ENCODE measurements around the gene APAF1. TPM values are rescaled to one million over a fixed set of nuclear protein-coding genes. Genes with fewer than 3 reads are reported as not detected.

Gene APAF1
- total RNA-seq, 2 donors from 2014 or later: 3.9 to 5.3 TPM

DNA sequence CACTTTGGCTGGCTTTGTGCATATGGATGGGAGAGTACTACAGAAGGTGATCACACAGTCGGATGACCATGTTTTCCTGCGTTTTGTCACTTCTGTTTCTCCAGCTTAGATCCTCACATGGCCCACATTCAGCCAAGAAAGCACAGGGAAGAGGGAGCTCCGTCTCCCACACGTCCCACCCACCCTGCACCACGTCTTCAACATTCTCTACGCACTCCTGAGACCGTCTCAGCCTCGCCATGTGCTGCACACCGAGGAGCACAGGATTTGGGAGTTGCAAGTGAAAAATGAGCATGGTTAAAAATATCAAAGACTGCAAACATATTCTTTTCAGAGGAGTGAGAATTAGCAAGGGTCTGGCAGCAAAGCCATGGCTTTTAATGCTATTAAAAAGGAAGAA, 122.2 kb downstream of the APAF1 start:
- Histone ChIP-seq H3K9me3 (no peaks in the 10 kb centered on the region), H3K27me3 (no peaks in the 10 kb centered on the region), H3K4me3 (no peak overlapping the region), H3K4me1 (no peaks in the 10 kb centered on the region), H3K27ac (no peak overlapping the region), H3K36me3 (no peaks in the 10 kb centered on the region)
- TF ChIP-seq, protein P1, sequence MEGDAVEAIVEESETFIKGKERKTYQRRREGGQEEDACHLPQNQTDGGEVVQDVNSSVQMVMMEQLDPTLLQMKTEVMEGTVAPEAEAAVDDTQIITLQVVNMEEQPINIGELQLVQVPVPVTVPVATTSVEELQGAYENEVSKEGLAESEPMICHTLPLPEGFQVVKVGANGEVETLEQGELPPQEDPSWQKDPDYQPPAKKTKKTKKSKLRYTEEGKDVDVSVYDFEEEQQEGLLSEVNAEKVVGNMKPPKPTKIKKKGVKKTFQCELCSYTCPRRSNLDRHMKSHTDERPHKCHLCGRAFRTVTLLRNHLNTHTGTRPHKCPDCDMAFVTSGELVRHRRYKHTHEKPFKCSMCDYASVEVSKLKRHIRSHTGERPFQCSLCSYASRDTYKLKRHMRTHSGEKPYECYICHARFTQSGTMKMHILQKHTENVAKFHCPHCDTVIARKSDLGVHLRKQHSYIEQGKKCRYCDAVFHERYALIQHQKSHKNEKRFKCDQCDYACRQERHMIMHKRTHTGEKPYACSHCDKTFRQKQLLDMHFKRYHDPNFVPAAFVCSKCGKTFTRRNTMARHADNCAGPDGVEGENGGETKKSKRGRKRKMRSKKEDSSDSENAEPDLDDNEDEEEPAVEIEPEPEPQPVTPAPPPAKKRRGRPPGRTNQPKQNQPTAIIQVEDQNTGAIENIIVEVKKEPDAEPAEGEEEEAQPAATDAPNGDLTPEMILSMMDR (IDR thresholded peaks at IDR 0.05): no peak
- DNase-seq (ENCODE audit: low spot score): no peak

DNA sequence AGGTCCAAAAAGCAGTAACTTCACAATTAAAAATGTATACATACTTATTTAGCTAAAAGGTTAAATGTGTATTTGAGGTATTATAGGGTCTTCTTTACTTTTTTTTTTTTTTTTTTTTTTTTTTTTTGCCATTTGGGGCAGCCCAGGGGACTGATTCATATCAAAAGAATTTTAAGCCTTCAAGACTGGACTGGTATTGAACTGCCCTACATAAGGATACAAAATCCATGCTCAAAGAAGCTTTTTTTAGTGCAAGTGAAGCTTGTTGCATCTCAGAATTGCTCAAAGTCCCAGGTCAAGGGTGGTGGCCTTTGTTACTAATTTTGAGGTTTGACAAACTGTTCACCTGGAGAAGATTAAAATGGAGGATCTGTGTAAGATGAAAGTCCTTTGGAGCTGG, 124.0 kb downstream of the APAF1 start:
- DNase-seq (ENCODE audit: low spot score): no peak
- H3K27ac ChIP-seq: no peak overlapping the region
- H3K4me3 ChIP-seq: no peak overlapping the region
- H3K9me3 ChIP-seq: no peaks in the 10 kb centered on the region
- no peaks in the 10 kb centered on the region for H3K27me3 ChIP-seq
- H3K4me1 ChIP-seq: no peaks in the 10 kb centered on the region
- no peaks in the 10 kb centered on the region for H3K36me3 ChIP-seq
- TF ChIP-seq, protein P1 (IDR thresholded peaks at IDR 0.05): no peak

DNA sequence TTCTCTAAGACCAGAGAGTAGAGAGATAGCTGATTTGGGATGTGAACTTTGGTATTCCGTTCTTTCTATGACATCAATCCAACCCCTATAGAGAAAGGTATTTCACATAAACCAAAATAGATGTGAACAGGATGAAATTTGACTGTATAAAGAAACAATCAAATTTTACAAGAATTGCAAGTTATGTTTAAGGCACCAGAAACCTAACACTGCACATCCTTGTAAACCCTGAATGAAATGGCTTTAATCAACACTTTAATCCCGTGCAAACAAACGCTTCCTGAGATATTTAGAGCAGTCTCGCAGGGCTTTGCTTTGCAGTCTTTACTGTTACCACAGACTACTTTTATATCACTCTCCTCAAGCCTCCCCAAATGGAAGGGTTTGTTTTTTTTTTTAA, 125.1 kb downstream of the APAF1 start:
- TF ChIP-seq, protein P1 (IDR thresholded peaks at IDR 0.05): no peak

DNA sequence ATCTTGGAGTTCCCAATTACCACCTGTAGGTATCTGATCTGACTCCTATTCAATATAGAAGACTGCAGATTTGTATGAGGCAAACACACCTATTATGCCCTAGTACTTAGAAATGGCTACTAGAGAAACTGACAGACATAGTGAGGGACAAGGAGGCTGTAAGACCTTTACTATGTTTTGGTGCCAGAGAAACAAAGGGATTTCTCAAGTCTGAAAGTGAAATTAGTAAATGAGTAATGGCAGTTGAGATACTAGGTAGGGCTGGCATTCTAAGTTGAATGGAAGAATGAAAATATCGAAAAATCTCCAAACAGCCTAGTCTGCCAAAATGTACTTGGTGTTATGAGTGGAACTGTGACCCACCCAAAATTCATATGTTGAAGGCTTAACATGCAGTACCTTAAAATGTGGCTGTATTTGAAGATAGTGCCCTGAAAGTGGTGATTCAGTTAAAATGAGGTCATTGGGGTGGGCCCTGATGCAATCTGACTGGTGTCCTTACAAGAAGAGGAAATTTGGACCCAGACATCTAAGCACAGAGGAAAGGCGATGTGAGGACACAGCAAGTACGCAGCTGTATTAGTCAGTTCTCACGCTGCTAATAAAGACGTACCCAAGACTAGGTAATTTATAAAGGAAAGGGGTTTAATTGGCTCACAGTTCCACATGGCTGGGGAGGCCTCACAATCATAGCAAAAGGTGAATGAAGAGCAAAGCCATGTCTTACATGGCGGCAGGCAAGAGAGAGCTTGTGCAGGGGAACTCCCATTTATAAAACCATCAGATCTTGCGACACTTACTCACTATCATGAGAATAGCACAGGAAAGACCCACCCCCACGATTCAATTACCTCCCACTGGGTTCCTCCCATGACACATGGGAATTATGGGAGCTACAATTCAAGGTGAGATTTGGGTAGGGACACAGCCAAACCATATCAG, 127.0 kb downstream of the APAF1 start:
- Histone ChIP-seq H3K27ac (no peak overlapping the region), H3K9me3 (no peaks in the 10 kb centered on the region), H3K36me3 (no peaks in the 10 kb centered on the region), H3K4me3 (no peak overlapping the region), H3K4me1 (no peaks in the 10 kb centered on the region), H3K27me3 (no peaks in the 10 kb centered on the region)
- DNase-seq (ENCODE audit: low spot score): no peak
- TF ChIP-seq, protein P1 (IDR thresholded peaks at IDR 0.05): no peak

More for the DNA sequence above, 125.1 kb downstream of the APAF1 start:
- H3K4me1 ChIP-seq: no peaks in the 10 kb centered on the region
- no peaks in the 10 kb centered on the region for H3K9me3 ChIP-seq
- H3K36me3 ChIP-seq: no peaks in the 10 kb centered on the region
- H3K27me3 ChIP-seq: no peaks in the 10 kb centered on the region
- no peak overlapping the region for H3K4me3 ChIP-seq
- no peak for DNase-seq (ENCODE audit: low spot score)
- H3K27ac ChIP-seq: no peak overlapping the region

DNA sequence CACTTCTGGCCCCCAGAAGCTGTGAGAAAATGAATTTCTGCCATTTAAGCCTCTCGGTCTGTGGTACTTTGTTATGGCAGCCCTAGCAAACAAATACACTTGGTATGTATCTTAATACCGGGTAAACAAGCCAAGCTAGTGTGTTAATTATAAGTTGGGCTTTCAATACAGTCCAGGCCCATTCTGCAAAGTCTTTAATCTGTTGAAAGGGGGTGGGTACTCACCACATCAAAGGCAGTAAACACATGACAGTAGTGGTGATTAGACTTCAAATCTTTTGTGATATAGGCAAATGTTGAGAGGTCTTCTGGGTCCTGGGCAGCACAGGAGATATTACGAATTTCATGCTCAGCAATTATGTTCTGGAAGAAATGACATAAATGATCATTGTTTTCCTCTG, 127.7 kb downstream of the APAF1 start:
- TF ChIP-seq, protein P1 (IDR thresholded peaks at IDR 0.05): no peak
- no peak overlapping the region for H3K27ac ChIP-seq
- no peaks in the 10 kb centered on the region for H3K4me1 ChIP-seq
- no peaks in the 10 kb centered on the region for H3K9me3 ChIP-seq
- H3K27me3 ChIP-seq: no peaks in the 10 kb centered on the region
- no peaks in the 10 kb centered on the region for H3K36me3 ChIP-seq
- H3K4me3 ChIP-seq: no peak overlapping the region
- no peak for DNase-seq (ENCODE audit: low spot score)
